ENCODE data around the gene TPO.

DNA sequence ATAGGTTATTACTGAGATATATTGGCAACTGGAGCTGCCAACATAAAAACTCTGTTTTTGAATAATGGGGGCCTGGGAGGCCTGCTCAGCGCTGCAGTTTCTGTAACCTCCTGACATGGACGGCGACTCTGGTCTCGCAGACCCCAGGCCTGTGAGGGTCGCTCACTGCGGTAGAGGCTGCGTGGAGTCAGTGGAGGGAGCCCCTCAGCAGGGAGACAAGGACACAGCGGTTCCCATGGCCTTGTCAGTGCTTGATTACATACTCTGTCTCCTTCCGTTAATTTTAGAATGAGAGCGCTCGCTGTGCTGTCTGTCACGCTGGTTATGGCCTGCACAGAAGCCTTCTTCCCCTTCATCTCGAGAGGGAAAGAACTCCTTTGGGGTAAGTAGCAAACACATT, 858 bp downstream of the TPO start:
- TF ChIP-seq GATA2 (IDR thresholded peaks at IDR 0.05; ENCODE audit: low read depth, low read length) (no peak), GATA3 (IDR thresholded peaks at IDR 0.05; ENCODE audit: low read depth, low read length) (no peak)
